SU-DHL-6 (cell line): ENCODE results near the gene DIPK1B.
A peak's percentile ranks its signal among the peaks of the same experiment; 100 is the strongest.

Experiments
- H2AFZ ChIP-seq: fragments of 200-600 bp; sonication (generic); 2 replicates; pipeline ENCODE4 v1.6.1; 2014; ENCODE audit warnings: low read depth, mild to moderate bottlenecking, moderate library complexity, mixed read lengths, antibody characterized with exemption, low read length; ENCODE audit not compliant: severe bottlenecking
- H3F3A ChIP-seq: fragments of 200-600 bp; shearing (Covaris generic); 2 replicates; pipeline ENCODE4 v1.6.0; 2016; ENCODE audit warnings: antibody characterized with exemption, mild to moderate bottlenecking; ENCODE audit not compliant: insufficient read depth
- H3K27ac ChIP-seq: fragments of 200-600 bp; sonication (generic); 2 replicates; pipeline ENCODE4 v1.5.1; 2016; ENCODE audit warnings: low read depth, mild to moderate bottlenecking, low read length, moderate library complexity, mixed read lengths
- H3K27me3 ChIP-seq: fragments of 200-600 bp; sonication (generic), shearing (Covaris generic); 2 replicates; pipeline ENCODE4 v1.6.0; 2014; ENCODE audit warnings: mild to moderate bottlenecking, low read length
- H3K36me3 ChIP-seq: fragments of 200-600 bp; sonication (generic); 2 replicates; pipeline ENCODE4 v1.6.1; 2014; ENCODE audit warnings: mild to moderate bottlenecking, low read length, mixed read lengths
- H3K4me2 ChIP-seq: fragments of 300-600, 200-600 bp; shearing (Covaris generic), sonication (generic); 2 replicates; pipeline ENCODE4 v1.6.0; 2014; ENCODE audit warnings: low read length, low read depth, mild to moderate bottlenecking; ENCODE audit not compliant: poor library complexity, severe bottlenecking
- H3K4me3 ChIP-seq: fragments of 200-600 bp; sonication (generic); 2 replicates; pipeline ENCODE4 v1.5.1; 2014; ENCODE audit warnings: antibody characterized with exemption, low read length, mild to moderate bottlenecking, mixed read lengths; ENCODE audit not compliant: insufficient read depth, poor library complexity, severe bottlenecking
- H3K79me2 ChIP-seq: fragments of 200-600 bp; sonication (generic); 2 replicates; pipeline ENCODE4 v1.6.1; 2014; ENCODE audit warnings: mild to moderate bottlenecking, low read length, moderate library complexity; ENCODE audit not compliant: insufficient read depth
- H3K9ac ChIP-seq: fragments of 200-600 bp; sonication (generic); 2 replicates; pipeline ENCODE4 v1.7.0; 2014; ENCODE audit warnings: mild to moderate bottlenecking, low read length
- H3K9me2 ChIP-seq: fragments of 200-600 bp; sonication (generic); replicated peaks from 2 replicates; pipeline ENCODE4 v1.6.1; 2014; ENCODE audit warnings: low read length; ENCODE audit not compliant: insufficient read depth
- H3K9me3 ChIP-seq: fragments of 200-600 bp; sonication (generic); 2 replicates; pipeline ENCODE4 v1.6.1; 2014; ENCODE audit warnings: low read length, mixed read lengths; ENCODE audit not compliant: insufficient read depth
- H4K20me1 ChIP-seq: fragments of 200-600 bp; sonication (generic); 2 replicates; pipeline ENCODE4 v1.6.1; 2014; ENCODE audit warnings: low read depth, mild to moderate bottlenecking, antibody characterized with exemption, low read length, moderate library complexity, mixed read lengths
- CTCF ChIP-seq: fragments of 200-600 bp; sonication (generic); IDR thresholded peaks from one replicate; pipeline ENCODE4 v1.5.1; 2017; ENCODE audit warnings: antibody characterized with exemption, mild to moderate bottlenecking, low read length, moderate library complexity; ENCODE audit not compliant: insufficient read depth, poor library complexity, severe bottlenecking
- EZH2phosphoT487 ChIP-seq: fragments of 200-600 bp; sonication (generic), shearing (Covaris generic); conservative IDR thresholded peaks from 2 replicates; pipeline ENCODE4 v1.6.1; 2018; ENCODE audit warnings: mild to moderate bottlenecking, antibody characterized with exemption, low read length, moderate library complexity, mixed read lengths

The DIPK1B gene

GRCh38 chr9:136728548-136729123, 16.3 kb downstream of the DIPK1B start:
- H3F3A ChIP-seq, result peaks cover 23% of the 10 kb centered on the region
- H3K9me2 ChIP-seq, result no peaks in the 10 kb centered on the region
- H3K4me2 ChIP-seq, result peak overlapping the region; percentile 72
- peaks cover 26% of the 10 kb centered on the region for H3K79me2 ChIP-seq
- peaks cover 23% of the 10 kb centered on the region for H3K36me3 ChIP-seq
- H2AFZ ChIP-seq, result peak overlapping the region; percentile 80
- TF ChIP-seq CTCF (no peak), EZH2phosphoT487 (no peak)
- H3K27me3 ChIP-seq, result no peaks in the 10 kb centered on the region
- H3K9ac ChIP-seq, result peak overlapping the region; percentile 98
- H3K4me3 ChIP-seq, result peak overlapping the region; percentile 66
- H3K27ac ChIP-seq, result no peak overlapping the region
- peaks cover 18% of the 10 kb centered on the region; the same call in 1 of the 2 replicates for H4K20me1 ChIP-seq
- H3K9me3 ChIP-seq, result no peaks in the 10 kb centered on the region

- no peak overlapping the region for H2AFZ ChIP-seq
- H3K27me3 ChIP-seq, result no peaks in the 10 kb centered on the region
- H3K9me3 ChIP-seq, result no peaks in the 10 kb centered on the region
- H4K20me1 ChIP-seq, result peaks cover 18% of the 10 kb centered on the region; the same call in 1 of the 2 replicates
- peak overlapping the region; percentile 98 for H3K9ac ChIP-seq
- TF ChIP-seq CTCF, result no peak
- TF ChIP-seq EZH2phosphoT487, result no peak
- peaks cover 18% of the 10 kb centered on the region for H3F3A ChIP-seq
- H3K36me3 ChIP-seq, result peaks cover 18% of the 10 kb centered on the region
- H3K9me2 ChIP-seq, result no peaks in the 10 kb centered on the region
- H3K4me3 ChIP-seq, result peak overlapping the region; percentile 66
- H3K27ac ChIP-seq, result no peak overlapping the region
- peak overlapping the region; percentile 72 for H3K4me2 ChIP-seq
- peaks cover 26% of the 10 kb centered on the region for H3K79me2 ChIP-seq
These were observed 16.8 kb downstream of the DIPK1B start for GRCh38 chr9:136729144-136729543.

GRCh38 chr9:136729926-136730325, 17.6 kb downstream of the DIPK1B start:
- peaks cover 26% of the 10 kb centered on the region for H3K79me2 ChIP-seq
- no peak for TF ChIP-seq CTCF
- TF ChIP-seq EZH2phosphoT487, result no peak

More at GRCh38 chr9:136729926-136730325, 17.6 kb downstream of the DIPK1B start:
- Histone ChIP-seq H3K27me3 (no peaks in the 10 kb centered on the region), H3K4me2 (no peak overlapping the region), H3K36me3 (peaks cover 11% of the 10 kb centered on the region), H2AFZ (no peak overlapping the region), H3K27ac (no peak overlapping the region), H3K9me2 (no peaks in the 10 kb centered on the region), H3K9ac (no peak overlapping the region), H3F3A (peaks cover 12% of the 10 kb centered on the region), H3K4me3 (no peak overlapping the region), H3K9me3 (no peaks in the 10 kb centered on the region), H4K20me1 (peaks cover 18% of the 10 kb centered on the region; the same call in 1 of the 2 replicates)
